GM12878 (cell line): Measurements from ENCODE around the gene TSPEAR. TPM values are rescaled to one million over a fixed set of nuclear protein-coding genes. Genes with fewer than 3 reads are reported as not detected.

ENCODE experiments used
- ATAC-seq: fragments of 200-7000 bp; cut with Tn5 transposase; 3 replicates; pipeline ENCODE4 v1.9.1; 2020; ENCODE audit warnings: mild to moderate bottlenecking, moderate library complexity
- BruUV-seq: library from RNA; stranded (reverse); fragments of 400-500 nt; replicated peaks from 2 replicates; lab custom pipeline; 2021; lab: Mats Ljungman, UMichigan
- CTCF ChIA-PET: fragments of 300-600 bp; sonication (Branson Sonifier 250); formaldehyde crosslinking; extraction: SDS; loops from one replicate; lab custom pipeline; 2021; ENCODE audit warnings: inconsistent platforms; lab: Yijun Ruan, JAX
- POLR2A ChIA-PET: fragments of 350-600 bp; formaldehyde crosslinking; extraction: SDS; loops from one replicate; lab custom pipeline; 2021; ENCODE audit warnings: inconsistent platforms; lab: Charles Lee
- RAD21 ChIA-PET: fragments of 300-600 bp; sonication (Branson Sonifier 250); formaldehyde crosslinking; loops from one replicate; lab custom pipeline; 2023; ENCODE audit warnings: antibody characterized with exemption; ENCODE audit not compliant: unreplicated experiment; lab: Charles Lee
- SMC1A ChIA-PET: fragments of 300-600 bp; sonication (Branson Sonifier 250); formaldehyde crosslinking; loops from one replicate; lab custom pipeline; 2023; ENCODE audit not compliant: unreplicated experiment, uncharacterized antibody; lab: Charles Lee
- DNase-seq: peaks from one replicate; pipeline ENCODE4 v3.0.0-alpha.2; 2011; ENCODE audit warnings: low read depth, low spot score
- FAIRE-seq: peaks from 3 replicates; lab custom pipeline; 2011; peaks lifted over from hg19 to GRCh38; lab: Jason Lieb, UNC
- H2AFZ ChIP-seq: 2 replicates; pipeline ENCODE4 v1.6.0; 2011; ENCODE audit warnings: low read depth, low read length, control low read depth; ENCODE audit not compliant: control insufficient read depth
- H3K27ac ChIP-seq: 2 replicates; pipeline ENCODE4 v1.5.1; 2011; ENCODE audit warnings: control low read depth; ENCODE audit not compliant: control insufficient read depth, insufficient read depth
- H3K27me3 ChIP-seq, 2 experiments: replicated peaks in 1 of 2; 2 replicates each; pipeline versions ENCODE4 v1.6.0 to v1.6.1; 2011; ENCODE audit warnings: low read length in 1 of 2; ENCODE audit not compliant: control insufficient read depth in 2 of 2, insufficient read depth in 2 of 2
- H3K36me3 ChIP-seq, 2 experiments: 2 replicates each; pipeline ENCODE4 v1.5.1; 2011; ENCODE audit warnings: low read length in 1 of 2; ENCODE audit not compliant: control insufficient read depth in 2 of 2, insufficient read depth in 2 of 2
- H3K4me1 ChIP-seq: 2 replicates; pipeline ENCODE4 v1.6.1; 2011; ENCODE audit warnings: mild to moderate bottlenecking, low read length, moderate library complexity, mixed read lengths; ENCODE audit not compliant: control insufficient read depth, insufficient read depth
- H3K4me2 ChIP-seq: 2 replicates; pipeline ENCODE4 v1.6.0; 2011; ENCODE audit warnings: control low read depth; ENCODE audit not compliant: control insufficient read depth, insufficient read depth
- H3K4me3 ChIP-seq: fragments of 200-600 bp; sonication (generic); 2 replicates; pipeline ENCODE4 v1.5.1; 2016
- H3K79me2 ChIP-seq: 2 replicates; pipeline ENCODE4 v1.6.0; 2011; ENCODE audit warnings: low read length; ENCODE audit not compliant: control insufficient read depth, insufficient read depth
- H3K9ac ChIP-seq: 2 replicates; pipeline ENCODE4 v1.8.0; 2011; ENCODE audit warnings: low read length, control low read depth, mixed read lengths; ENCODE audit not compliant: control insufficient read depth, insufficient read depth
- H3K9me3 ChIP-seq: replicated peaks from 3 replicates; pipeline ENCODE4 v1.5.1; 2011; ENCODE audit warnings: mild to moderate bottlenecking, low read length; ENCODE audit not compliant: control insufficient read depth, insufficient read depth
- H4K20me1 ChIP-seq: 2 replicates; pipeline ENCODE4 v1.6.0; 2011; ENCODE audit not compliant: control insufficient read depth, insufficient read depth
- JUND ChIP-seq: IDR thresholded peaks from 2 replicates; pipeline ENCODE4 v1.6.1; 2012; ENCODE audit warnings: low read depth, mild to moderate bottlenecking, low read length, improper control_type of control experiment, moderate library complexity
- POLR2AphosphoS5 ChIP-seq: IDR thresholded peaks from 2 replicates; pipeline ENCODE4 v1.6.1; 2011; ENCODE audit warnings: mild to moderate bottlenecking, low read length, inconsistent platforms
- RCOR1 ChIP-seq: conservative IDR thresholded peaks from 2 replicates; pipeline ENCODE4 v1.6.1; 2012; ENCODE audit warnings: low read depth, low read length, improper control_type of control experiment
- SMAD5 ChIP-seq: IDR thresholded peaks from 2 replicates; pipeline ENCODE4 v1.6.1; 2016; ENCODE audit warnings: antibody characterized with exemption, low read depth
- SPI1 ChIP-seq: IDR thresholded peaks from 2 replicates; pipeline ENCODE4 v1.6.1; 2011; ENCODE audit warnings: low read depth, mild to moderate bottlenecking, low read length, moderate library complexity, borderline replicate concordance; ENCODE audit not compliant: insufficient read depth
- WGBS: methylation state at CpG from one replicate; pipeline ENCODE4 v1.1.6; 2016; ENCODE audit warnings: low lambda C conversion rate; ENCODE audit not compliant: insufficient replicate concordance, insufficient coverage; ENCODE audit errors: missing lambda C conversion rate; 5-methylcytosine and 5-hydroxymethylcytosine counted together
- in situ Hi-C: fragments of 300-500 bp; cut with MboI; formaldehyde crosslinking; loops from 9 replicates; pipeline ENCODE4 v1.14.3; 2018; ENCODE audit warnings: mixed read lengths
- intact Hi-C: fragments of 100-400 bp; cut with micrococcal nuclease; formaldehyde crosslinking; loops from one replicate; pipeline ENCODE4 v1.14.2; 2022; ENCODE audit not compliant: unreplicated experiment
- polyA plus RNA-seq, 11 experiments: library from polyadenylated mRNA; depleted of rRNA in 4 of 11; unstranded in 6 of 11; stranded (reverse) in 5 of 11; fragments of >200 nt; fragmentation: Nextera tagmentation in 4 of 11; fragmentation: Illumina TruSeq in 1 of 11; extraction: Ambion mirVana in 4 of 11; extraction: Trizol in 1 of 11; gene quantifications; 1 replicate in 1 of 11; 2 replicates in 10 of 11; pipeline versions ENCODE4 v1.2.1 to v1.2.3, GENCODE V29; 2011 to 2016; ENCODE audit warnings: inconsistent platforms in 2 of 11, missing spikeins in 2 of 11, low read depth in 1 of 11
- total RNA-seq, 4 experiments: library from RNA; depleted of rRNA in 3 of 4; stranded (reverse); fragments of >200 nt in 3 of 4; fragmentation: Illumina TruSeq in 1 of 4; extraction: Trizol in 1 of 4; gene quantifications; 2 replicates each; pipeline versions ENCODE4 v1.2.1 to v1.2.3, GENCODE V29; 2013 to 2021
- TF ChIP-seq, protein P1 (sequence below): IDR thresholded peaks from 2 replicates; pipeline ENCODE4 v1.6.1; 2012; ENCODE audit warnings: mild to moderate bottlenecking, low read depth, low read length
- TF ChIP-seq, protein P2 (sequence below): IDR thresholded peaks from 2 replicates; pipeline ENCODE4 v1.6.1; 2011; ENCODE audit warnings: low read depth, low read length, improper control_type of control experiment, borderline replicate concordance

TSPEAR gene
- total and polyA plus RNA-seq, 10 of the 15 experiments (the other 5 are each of a cell fraction or from before 2014, with no cell fraction given) = not detected

DNA sequence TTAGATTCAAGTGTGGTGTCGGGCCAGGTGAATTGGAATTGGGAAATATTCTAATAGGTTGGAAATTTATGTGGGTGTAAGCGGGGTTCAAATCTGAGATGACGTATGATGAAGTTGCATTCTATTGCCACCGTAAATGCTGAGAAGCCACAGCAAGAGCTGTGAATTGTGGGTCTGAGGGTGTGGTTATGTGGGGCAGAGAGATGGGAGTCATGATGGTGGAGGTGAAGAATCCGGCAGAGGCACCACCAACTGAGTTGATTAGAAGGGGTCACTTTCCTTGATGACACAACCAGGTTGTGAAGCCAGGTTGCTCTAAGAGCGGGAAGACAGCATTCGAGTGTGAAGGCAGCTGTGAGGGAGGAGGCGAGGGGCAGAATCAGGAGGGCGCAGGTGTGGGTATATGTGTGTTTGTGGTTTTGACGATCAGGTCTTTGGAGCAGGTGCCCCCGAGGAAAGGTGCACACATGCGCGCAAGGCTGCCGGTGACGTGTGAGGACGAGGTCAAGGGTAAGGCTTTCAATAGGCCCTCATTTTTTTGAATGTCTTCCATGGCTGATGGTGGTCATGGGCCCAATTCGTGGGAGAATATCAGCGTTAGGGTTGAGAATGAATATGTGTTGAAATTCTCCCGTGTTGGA is 237.3 kb downstream of the TSPEAR start:
- RAD21 ChIA-PET = no interaction called here
- 47% methylated on average over 19 of the region's 19 CpGs for WGBS
- intact Hi-C loops = no loop called here

More for the DNA sequence above, 237.3 kb downstream of the TSPEAR start:
- no TSS peak for BruUV-seq
- Histone ChIP-seq H3K79me2 (no peaks in the 10 kb centered on the region), H3K4me3 (no peak overlapping the region), H2AFZ (no peak overlapping the region), H3K27me3 (no peaks in the 10 kb centered on the region; a peak in 2 of 4 replicates), H3K36me3 (no peaks in the 10 kb centered on the region), H3K9me3 (no peaks in the 10 kb centered on the region), H3K4me2 (no peak overlapping the region), H3K9ac (no peak overlapping the region), H4K20me1 (no peaks in the 10 kb centered on the region), H3K27ac (no peak overlapping the region), H3K4me1 (no peaks in the 10 kb centered on the region)
- no peak for DNase-seq
- POLR2A ChIA-PET = no interaction called here
- in situ Hi-C loops = no loop called here
- no peak for ATAC-seq
- CTCF ChIA-PET = interaction anchor here (1.5 kb wide), 1 partner anchor 14 kb away, joined by 3 read pairs; no protein-coding TSS in a partner anchor
- TF ChIP-seq JUND (no peak), RCOR1 (no peak), SPI1 (no peak), SMAD5 (no peak), POLR2AphosphoS5 (no peak)
- TF ChIP-seq, protein P1, sequence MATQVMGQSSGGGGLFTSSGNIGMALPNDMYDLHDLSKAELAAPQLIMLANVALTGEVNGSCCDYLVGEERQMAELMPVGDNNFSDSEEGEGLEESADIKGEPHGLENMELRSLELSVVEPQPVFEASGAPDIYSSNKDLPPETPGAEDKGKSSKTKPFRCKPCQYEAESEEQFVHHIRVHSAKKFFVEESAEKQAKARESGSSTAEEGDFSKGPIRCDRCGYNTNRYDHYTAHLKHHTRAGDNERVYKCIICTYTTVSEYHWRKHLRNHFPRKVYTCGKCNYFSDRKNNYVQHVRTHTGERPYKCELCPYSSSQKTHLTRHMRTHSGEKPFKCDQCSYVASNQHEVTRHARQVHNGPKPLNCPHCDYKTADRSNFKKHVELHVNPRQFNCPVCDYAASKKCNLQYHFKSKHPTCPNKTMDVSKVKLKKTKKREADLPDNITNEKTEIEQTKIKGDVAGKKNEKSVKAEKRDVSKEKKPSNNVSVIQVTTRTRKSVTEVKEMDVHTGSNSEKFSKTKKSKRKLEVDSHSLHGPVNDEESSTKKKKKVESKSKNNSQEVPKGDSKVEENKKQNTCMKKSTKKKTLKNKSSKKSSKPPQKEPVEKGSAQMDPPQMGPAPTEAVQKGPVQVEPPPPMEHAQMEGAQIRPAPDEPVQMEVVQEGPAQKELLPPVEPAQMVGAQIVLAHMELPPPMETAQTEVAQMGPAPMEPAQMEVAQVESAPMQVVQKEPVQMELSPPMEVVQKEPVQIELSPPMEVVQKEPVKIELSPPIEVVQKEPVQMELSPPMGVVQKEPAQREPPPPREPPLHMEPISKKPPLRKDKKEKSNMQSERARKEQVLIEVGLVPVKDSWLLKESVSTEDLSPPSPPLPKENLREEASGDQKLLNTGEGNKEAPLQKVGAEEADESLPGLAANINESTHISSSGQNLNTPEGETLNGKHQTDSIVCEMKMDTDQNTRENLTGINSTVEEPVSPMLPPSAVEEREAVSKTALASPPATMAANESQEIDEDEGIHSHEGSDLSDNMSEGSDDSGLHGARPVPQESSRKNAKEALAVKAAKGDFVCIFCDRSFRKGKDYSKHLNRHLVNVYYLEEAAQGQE = no peak
- TF ChIP-seq, protein P2, sequence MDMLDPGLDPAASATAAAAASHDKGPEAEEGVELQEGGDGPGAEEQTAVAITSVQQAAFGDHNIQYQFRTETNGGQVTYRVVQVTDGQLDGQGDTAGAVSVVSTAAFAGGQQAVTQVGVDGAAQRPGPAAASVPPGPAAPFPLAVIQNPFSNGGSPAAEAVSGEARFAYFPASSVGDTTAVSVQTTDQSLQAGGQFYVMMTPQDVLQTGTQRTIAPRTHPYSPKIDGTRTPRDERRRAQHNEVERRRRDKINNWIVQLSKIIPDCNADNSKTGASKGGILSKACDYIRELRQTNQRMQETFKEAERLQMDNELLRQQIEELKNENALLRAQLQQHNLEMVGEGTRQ = no peak
- SMC1A ChIA-PET = no interaction called here
- FAIRE-seq = no peak
